HG03103 (cell line): Measurements from ENCODE around the gene C12orf54.
"Not testable (repeated sequence)": the region's sequence is repeated elsewhere in the genome, so short reads cannot be mapped to it uniquely, and the experiment has no call there.

Experiments used
- ATAC-seq: cut with Tn5 transposase; IDR thresholded peaks from one replicate; pipeline ENCODE4 v1.9.1; 2021; ENCODE audit warnings: low read depth; ENCODE audit not compliant: unreplicated experiment

Gene C12orf54

GRCh38 chr12:48482198-48482597 lies at the start of gene C12orf54:
TSS of gene C12orf54 (plus strand) at chr12:48482498. CDS start at chr12:48483297, 799 bp downstream.
- no peak for ATAC-seq

GRCh38 chr12:48434016-48434415 lies 48.3 kb upstream of the C12orf54 start:
- ATAC-seq: not testable (repeated sequence)

DNA sequence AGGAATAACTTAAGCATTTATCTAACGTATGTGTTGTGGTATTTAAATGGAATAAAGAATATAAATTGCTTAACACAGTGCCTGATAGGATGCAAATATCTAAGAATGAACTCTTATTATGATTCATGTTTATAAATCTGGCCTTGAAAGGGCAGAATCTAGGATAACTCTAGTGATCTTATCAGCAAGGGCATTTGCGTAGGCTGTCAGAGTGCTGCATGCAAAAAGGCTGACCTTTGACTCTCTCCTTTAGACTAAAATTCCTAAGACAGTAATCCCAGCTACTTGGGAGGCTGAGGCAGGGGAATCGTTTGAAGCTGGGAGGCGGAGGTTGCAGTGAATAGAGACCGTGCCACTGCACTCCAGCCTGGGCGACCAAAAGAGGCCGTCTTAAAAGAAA lies 41.2 kb upstream of the C12orf54 start:
- no peak for ATAC-seq

- no peak for ATAC-seq
Observed at GRCh38 chr12:48442179-48442847, 40.0 kb upstream of the C12orf54 start.

DNA sequence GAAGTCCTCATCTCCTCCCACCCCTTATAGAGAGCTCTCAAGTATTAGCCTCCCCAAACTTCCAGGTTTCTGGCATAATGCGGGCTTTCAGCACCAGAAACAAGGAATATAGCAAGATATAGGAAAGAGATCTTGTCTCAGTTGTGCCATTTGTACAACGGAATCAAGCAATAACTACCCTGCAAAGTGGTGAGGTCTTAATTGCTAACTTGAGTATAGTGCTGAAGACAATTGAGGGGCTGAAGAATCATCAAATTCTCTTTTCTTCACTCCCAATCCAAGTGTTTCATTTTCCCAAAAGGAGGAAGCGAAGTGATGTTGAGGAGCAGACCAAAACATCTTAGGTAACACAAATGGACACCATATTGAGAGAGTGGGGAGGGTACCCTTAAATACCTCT lies 36.8 kb upstream of the C12orf54 start:
- no peak for ATAC-seq

DNA sequence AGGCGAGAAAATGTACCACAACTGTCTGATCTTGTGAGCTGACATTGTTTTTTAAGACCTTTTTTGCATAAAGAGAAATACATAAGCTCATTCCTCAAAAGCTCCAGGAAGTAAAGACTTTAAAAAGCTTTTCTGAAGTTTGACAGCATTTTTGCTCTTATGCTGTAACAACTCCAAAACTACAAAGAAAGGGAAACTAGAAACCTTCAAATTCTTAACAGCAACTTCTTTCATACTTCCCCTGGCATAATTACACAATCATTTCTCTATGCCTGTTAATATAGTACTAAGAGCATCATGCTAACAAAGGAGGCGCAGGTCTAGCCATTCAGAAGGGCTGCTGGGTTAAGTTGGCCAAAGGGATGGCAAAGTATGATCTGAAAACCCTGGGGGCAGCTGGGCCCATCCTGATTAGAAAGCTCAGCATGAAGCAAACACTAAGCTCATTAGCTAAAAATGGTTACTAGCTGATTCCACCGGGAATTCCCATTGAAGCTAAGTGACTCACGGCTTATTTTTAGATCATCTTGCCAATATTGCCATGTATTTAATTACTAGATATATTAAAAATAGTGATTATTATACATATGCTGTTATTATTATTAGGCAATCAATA lies 36.0 kb upstream of the C12orf54 start:
- ATAC-seq: no peak

DNA sequence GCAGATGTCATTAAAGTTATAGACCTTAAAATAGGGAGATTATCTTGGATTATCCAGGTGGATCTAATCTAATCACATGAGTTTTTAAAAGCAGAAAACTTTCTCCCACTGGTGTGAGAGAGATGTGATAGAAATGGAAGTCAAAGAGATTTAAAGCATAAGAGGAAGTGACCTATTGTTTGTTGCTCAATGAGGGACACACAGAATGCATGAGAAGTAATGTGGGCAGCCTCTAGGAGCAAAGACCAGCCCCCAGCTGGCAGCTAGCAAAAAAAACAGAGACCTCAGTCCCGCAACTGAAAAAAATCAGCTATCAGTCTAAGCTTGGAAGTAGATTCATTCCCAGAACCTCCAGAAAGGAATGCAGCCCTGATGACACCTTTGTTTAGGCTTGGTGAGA lies 34.5 kb upstream of the C12orf54 start:
- no peak for ATAC-seq

GRCh38 chr12:48451372-48451771 lies 30.9 kb upstream of the C12orf54 start:
- no peak for ATAC-seq

DNA sequence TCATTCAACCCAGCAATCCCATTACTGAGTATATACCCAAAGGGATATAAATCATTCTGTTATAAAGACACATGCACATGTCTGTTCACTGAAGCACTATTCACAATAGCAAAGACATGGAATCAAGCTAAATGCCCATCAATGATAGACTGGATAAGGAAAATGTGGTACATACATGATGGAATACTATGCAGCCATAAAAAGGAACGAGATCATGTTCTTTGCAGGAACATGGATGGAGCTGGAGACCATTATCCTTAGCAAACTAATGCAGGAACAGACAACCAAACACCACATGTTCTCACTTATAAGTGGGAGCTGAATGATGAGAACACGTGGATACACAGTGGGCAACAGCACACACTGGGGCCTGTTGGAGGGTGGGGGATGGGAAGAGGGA lies 29.3 kb upstream of the C12orf54 start:
- not testable (repeated sequence) for ATAC-seq

- ATAC-seq: no peak
Observed at GRCh38 chr12:48454667-48455066, 27.6 kb upstream of the C12orf54 start.

DNA sequence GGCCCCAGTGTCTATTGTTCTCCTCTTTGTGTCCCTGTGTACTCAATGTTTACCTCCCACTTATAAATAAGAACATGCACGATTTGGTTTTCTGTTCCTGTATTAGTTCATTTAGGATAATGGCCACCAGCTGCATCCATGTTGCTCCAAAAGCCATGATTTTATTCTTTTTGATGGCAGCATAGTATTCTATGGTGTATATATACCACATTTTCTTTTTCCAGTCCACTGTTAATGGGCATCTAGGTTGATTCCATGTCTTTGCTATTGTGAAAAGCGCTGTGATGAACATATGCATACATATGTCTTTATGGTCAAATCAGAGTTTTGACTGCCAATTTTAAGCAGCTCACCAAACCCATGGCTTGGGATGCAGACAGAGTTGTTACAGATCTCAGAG lies 27.2 kb upstream of the C12orf54 start:
- no peak for ATAC-seq

DNA sequence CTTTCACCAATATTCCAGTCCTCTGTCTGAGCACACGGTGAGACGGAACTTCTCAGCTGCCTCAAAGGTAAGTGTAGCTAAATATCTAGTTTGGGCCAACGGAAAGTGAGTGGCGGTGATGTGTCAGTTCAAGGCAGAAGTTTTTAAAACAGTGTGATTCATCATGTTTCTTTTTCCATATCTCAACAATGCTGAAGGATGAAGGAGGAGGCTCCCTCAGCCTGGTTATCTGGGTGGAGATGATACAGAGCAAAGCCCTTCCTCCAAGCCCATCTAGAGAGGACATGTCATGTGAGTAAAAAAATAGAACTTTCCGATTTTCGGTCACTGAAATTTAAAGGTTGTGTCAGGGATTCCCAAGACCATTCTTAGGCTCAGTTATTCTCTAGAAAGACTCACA lies 23.0 kb upstream of the C12orf54 start:
- no peak for ATAC-seq

GRCh38 chr12:48469027-48469426 lies 13.3 kb upstream of the C12orf54 start:
- not testable (repeated sequence) for ATAC-seq

DNA sequence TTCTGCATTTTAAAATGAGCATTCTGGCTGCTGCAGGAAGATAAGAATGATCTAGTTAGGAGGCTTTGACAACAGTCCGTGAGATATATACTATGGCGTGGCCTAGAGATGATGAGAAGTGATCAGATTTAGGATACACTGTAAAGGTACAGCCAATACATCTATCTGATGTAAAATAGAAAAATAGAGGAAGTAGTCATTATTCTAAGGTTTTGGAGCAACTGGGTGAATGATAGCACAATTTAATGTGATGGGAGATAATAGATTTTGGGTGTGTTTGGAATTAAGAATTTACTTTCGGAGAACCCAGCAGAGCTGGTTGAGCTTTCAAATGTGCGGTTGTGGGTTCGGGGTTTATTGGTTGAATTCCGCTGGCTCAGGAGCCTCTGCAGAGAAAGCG lies 10.0 kb upstream of the C12orf54 start, which contains the start of gene ANP32D:
Gene ANP32D, plus strand, starts transcription at position 301 of the 400 bp plus-strand sequence. CDS start 106 bp downstream, outside the sequence.
- ATAC-seq: no peak

DNA sequence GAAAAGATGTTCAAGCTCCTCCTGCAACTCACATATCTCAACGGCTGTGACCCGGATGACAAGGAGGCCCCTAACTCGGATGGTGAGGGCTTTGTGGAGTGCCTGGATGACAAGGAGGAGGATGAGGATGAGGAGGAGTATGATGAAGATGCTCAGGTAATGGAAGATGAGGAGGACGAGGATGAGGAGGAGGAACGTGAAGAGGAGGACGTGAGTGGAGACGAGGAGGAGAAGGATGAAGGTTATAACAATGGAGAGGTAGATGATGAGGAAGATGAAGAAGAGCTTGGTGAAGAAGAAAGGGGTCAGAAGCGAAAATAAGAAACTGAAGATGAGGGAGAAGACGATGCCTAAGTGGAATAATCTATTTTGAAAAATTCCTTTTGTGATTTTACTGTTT lies 9.2 kb upstream of the C12orf54 start:
- no peak for ATAC-seq

GRCh38 chr12:48474497-48474896 lies 7.8 kb upstream of the C12orf54 start:
- not testable (repeated sequence) for ATAC-seq

- ATAC-seq: no peak
Observed at GRCh38 chr12:48482930-48483329, 632 bp downstream of the C12orf54 start.

GRCh38 chr12:48486261-48486660 lies 4.0 kb downstream of the C12orf54 start:
- no peak for ATAC-seq

- no peak for ATAC-seq
Observed at GRCh38 chr12:48486679-48487078, 4.4 kb downstream of the C12orf54 start.

DNA sequence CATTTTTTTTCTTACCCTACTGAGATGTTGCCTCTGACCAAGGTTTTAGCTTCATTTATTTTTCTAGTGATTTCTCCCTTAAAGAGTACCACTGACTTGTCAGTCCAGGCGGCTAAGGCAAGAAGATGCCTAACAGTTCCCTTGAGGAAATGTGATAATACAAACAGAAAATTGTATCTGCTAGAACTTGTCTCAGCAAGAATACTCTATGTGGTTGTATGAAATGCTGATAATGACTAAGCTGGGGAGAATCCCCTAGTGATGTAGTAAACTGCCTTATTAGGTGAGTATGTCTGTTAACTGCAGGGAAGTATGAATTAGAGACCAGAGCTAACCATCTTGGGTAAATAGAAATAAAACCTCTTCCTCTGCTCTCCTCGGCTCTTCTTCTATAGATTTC lies 6.7 kb downstream of the C12orf54 start:
- ATAC-seq: peak; percentile 97

DNA sequence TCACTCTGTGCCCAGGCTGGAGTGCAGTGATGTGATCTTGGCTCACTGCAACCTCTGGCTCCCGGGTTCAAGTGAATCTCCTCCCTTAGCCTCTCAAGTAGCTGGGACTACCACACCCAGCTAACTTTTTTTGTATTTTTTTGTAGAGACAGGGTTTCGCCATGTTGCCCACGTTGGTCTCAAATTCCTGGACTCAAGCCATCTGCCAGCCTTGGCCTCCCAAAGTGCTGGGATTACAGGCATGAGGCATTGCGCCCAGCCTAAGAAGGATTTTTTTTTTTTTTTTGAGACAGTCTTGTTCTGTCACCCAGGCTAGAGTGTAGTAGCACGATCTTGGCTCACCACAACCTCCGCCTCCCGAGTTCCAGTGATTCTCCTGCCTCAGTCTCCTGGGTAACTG lies 7.2 kb downstream of the C12orf54 start:
- ATAC-seq: not testable (repeated sequence)

GRCh38 chr12:48500281-48500680 lies 18.0 kb downstream of the C12orf54 start:
- ATAC-seq: not testable (repeated sequence)
